Peyer's patch (tissue), 4 donors: Measurements from ENCODE around the gene LIPC. TPM values are rescaled to one million over a fixed set of nuclear protein-coding genes. Genes with fewer than 3 reads are reported as not detected.

Experiments
- DNase-seq, 3 donors: peaks; one replicate each; pipeline ENCODE4 v3.0.0-alpha.2; 2017 to 2019
- H3K27ac ChIP-seq, 4 donors: fragments of 200-600 bp; sonication (generic); one replicate each; pipeline ENCODE4 v1.5.1; 2016 to 2019
- H3K27me3 ChIP-seq, 2 donors: fragments of 200-600 bp; sonication (generic); one replicate each; pipeline ENCODE4 v1.5.1; 2019
- H3K36me3 ChIP-seq, 3 donors: fragments of 200-600 bp; sonication (generic); one replicate each; pipeline ENCODE4 v1.5.1; 2016 to 2019
- H3K4me1 ChIP-seq, 4 donors: fragments of 200-600 bp; sonication (generic); one replicate each; pipeline ENCODE4 v1.5.1; 2016 to 2019
- H3K4me3 ChIP-seq, 4 donors: fragments of 200-600 bp; sonication (generic); 1 replicate in 3 of 4; 2 replicates in 1 of 4; pipeline ENCODE4 v1.5.1; 2016 to 2019; ENCODE audit warnings: mild to moderate bottlenecking in 1 of 4
- H3K9me3 ChIP-seq, 4 donors: fragments of 200-600 bp; sonication (generic); one replicate each; pipeline ENCODE4 v1.5.1; 2016 to 2019; ENCODE audit warnings: mild to moderate bottlenecking in 1 of 4
- CTCF ChIP-seq, 6 experiments: fragments of 450-650 bp in 4 of 6; fragments of 200-600 bp in 2 of 6; sonication (generic) in 1 of 6; IDR thresholded peaks; one replicate each; pipeline ENCODE4 v1.5.1; 2017 to 2019; ENCODE audit warnings: antibody characterized with exemption in 6 of 6, mild to moderate bottlenecking in 3 of 6, moderate library complexity in 1 of 6
- POLR2A ChIP-seq, 2 donors: fragments of 450-650 bp; IDR thresholded peaks; one replicate each; pipeline ENCODE4 v1.5.1; 2017; ENCODE audit warnings: antibody characterized with exemption in 2 of 2, mild to moderate bottlenecking in 2 of 2, moderate library complexity in 2 of 2
- total RNA-seq, 4 donors: library from RNA; depleted of rRNA; stranded (reverse); fragments of >200 nt; gene quantifications; one replicate each; pipeline ENCODE4 v1.1.0, GENCODE V29; 2016

LIPC gene
- total RNA-seq, 4 donors from 2014 or later: 0.40 to 8.9 (median 1.0) TPM; not detected in 1

- Histone ChIP-seq H3K4me3 (no peak overlapping the region), H3K36me3 (no peaks in the 10 kb centered on the region), H3K4me1 (no peaks in the 10 kb centered on the region), H3K27ac (no peak overlapping the region), H3K27me3 (no peaks in the 10 kb centered on the region), H3K9me3 (no peaks in the 10 kb centered on the region)
- no peak for TF ChIP-seq CTCF (IDR thresholded peaks at IDR 0.05)
- no peak for DNase-seq
Measured at GRCh38 chr15:58415636-58416035, 16.2 kb upstream of the LIPC start.

DNA sequence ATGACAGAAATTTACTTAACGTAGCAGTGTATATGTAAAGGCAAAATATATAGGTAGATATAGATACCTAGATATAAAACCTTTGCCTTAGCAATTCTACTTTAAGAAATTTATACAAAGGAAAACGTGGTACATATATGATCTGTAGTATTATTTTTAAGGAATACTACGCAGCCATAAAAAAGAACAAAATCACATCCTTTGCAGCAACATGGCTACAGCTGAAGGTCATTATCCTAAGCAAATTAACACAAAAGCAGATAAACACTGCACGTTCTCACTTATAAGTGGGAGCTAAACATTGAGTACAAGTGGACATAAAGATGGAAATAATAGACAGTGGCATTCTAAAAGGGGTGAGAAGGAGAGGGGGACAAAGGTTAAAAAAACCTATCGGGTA, 14.8 kb upstream of the LIPC start:
- Histone ChIP-seq H3K36me3 (no peaks in the 10 kb centered on the region), H3K4me1 (no peaks in the 10 kb centered on the region), H3K27me3 (no peaks in the 10 kb centered on the region), H3K9me3 (no peaks in the 10 kb centered on the region), H3K27ac (no peak overlapping the region), H3K4me3 (no peak overlapping the region)
- TF ChIP-seq POLR2A (IDR thresholded peaks at IDR 0.05) (no peak), CTCF (IDR thresholded peaks at IDR 0.05) (no peak)
- DNase-seq: no peak

DNA sequence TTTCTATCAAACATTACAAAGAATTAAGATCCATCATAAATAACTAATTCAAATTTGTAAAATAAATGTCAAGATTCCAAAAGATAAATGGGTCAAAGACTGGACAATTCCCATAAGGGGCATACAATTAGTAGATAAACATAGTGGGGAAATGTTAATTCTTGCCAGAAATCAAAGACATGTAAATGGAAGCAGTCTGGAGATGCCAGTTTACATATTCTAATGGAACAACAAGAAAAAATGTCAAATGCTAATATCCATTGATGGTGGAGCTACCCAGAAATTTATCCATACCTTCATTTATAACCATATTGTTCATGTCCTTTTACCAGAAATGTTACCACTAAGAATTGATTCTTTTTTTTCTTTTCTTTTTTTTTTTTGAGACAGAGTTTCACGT, 13.7 kb upstream of the LIPC start:
- TF ChIP-seq CTCF (IDR thresholded peaks at IDR 0.05) (no peak), POLR2A (IDR thresholded peaks at IDR 0.05) (no peak)

DNA sequence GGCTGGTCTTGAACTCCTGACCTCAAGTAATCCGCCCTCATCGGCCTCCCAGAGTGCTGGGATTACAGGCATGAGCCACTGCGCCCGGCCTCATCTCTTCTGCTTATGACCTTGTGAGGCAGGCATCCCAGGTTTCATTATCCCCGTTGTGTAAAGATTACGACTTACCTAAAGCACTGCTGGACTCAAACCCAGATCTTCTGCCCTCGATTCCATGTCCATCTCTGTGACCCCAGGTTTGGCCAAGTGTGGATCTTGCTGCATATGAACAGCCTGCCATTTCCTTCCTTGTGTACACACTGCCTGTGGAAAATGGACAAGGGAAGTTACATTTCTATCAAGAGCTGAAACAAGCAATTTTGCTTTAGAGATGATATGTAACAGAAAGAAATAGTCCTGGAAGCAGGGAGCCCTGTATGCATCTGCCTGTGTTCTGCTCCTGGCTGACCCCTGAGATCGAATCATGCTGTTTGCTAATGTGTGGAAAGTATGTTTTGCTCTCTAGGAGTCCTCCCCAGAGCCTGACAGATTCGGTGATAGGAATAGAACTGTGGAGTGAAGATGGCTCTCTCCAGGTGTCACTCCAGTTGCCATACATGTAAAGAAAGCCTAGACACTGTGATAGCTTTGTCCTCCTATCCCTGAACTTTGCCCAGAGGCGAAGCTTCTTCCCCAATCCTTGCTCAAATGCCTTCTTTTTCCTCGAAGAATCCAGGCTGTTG, 11.8 kb upstream of the LIPC start:
- Histone ChIP-seq H3K36me3 (no peaks in the 10 kb centered on the region), H3K4me1 (no peaks in the 10 kb centered on the region), H3K4me3 (no peak overlapping the region), H3K27me3 (no peaks in the 10 kb centered on the region), H3K9me3 (no peaks in the 10 kb centered on the region), H3K27ac (no peak overlapping the region)
- TF ChIP-seq CTCF (IDR thresholded peaks at IDR 0.05) (no peak), POLR2A (IDR thresholded peaks at IDR 0.05) (no peak)
- DNase-seq: no peak

More for the DNA sequence above, 13.7 kb upstream of the LIPC start:
- no peaks in the 10 kb centered on the region for H3K9me3 ChIP-seq
- H3K36me3 ChIP-seq: no peaks in the 10 kb centered on the region
- no peak overlapping the region for H3K27ac ChIP-seq
- H3K27me3 ChIP-seq: no peaks in the 10 kb centered on the region
- no peak for DNase-seq
- H3K4me3 ChIP-seq: no peak overlapping the region
- no peaks in the 10 kb centered on the region for H3K4me1 ChIP-seq

- TF ChIP-seq CTCF (IDR thresholded peaks at IDR 0.05) (no peak), POLR2A (IDR thresholded peaks at IDR 0.05) (no peak)
- no peaks in the 10 kb centered on the region for H3K27me3 ChIP-seq
- no peak overlapping the region for H3K27ac ChIP-seq
- no peaks in the 10 kb centered on the region for H3K9me3 ChIP-seq
- no peak for DNase-seq
- H3K4me1 ChIP-seq: no peaks in the 10 kb centered on the region
- no peaks in the 10 kb centered on the region for H3K36me3 ChIP-seq
- H3K4me3 ChIP-seq: no peak overlapping the region
Measured at GRCh38 chr15:58420579-58421043, 11.2 kb upstream of the LIPC start.
